WTC11 (cell line): Measurements from ENCODE around the gene SYT13.

Source experiments
- FOXK1 ChIP-seq: sonication (generic); formaldehyde crosslinking; IDR thresholded peaks from 2 replicates; pipeline ENCODE4 v1.8.0; 2022; ENCODE audit warnings: mild to moderate bottlenecking, moderate library complexity, missing genetic modification reagents
- JAZF1 ChIP-seq: fragments of 250-450 bp; sonication (Bioruptor Pico); IDR thresholded peaks from 2 replicates; pipeline ENCODE4 v1.9.0; 2021; ENCODE audit warnings: moderate library complexity, mild to moderate bottlenecking, inconsistent platforms
- MXD4 ChIP-seq: fragments of 250-450 bp; sonication (Bioruptor Pico); IDR thresholded peaks from 2 replicates; pipeline ENCODE4 v1.8.0; 2021; ENCODE audit warnings: mild to moderate bottlenecking, moderate library complexity, borderline replicate concordance
- NFYB ChIP-seq: sonication (generic); formaldehyde crosslinking; conservative IDR thresholded peaks from 2 replicates; pipeline ENCODE4 v1.8.0; 2022; ENCODE audit warnings: low read depth, missing genetic modification reagents
- TCF7 ChIP-seq: sonication (generic); formaldehyde crosslinking; IDR thresholded peaks from 2 replicates; pipeline ENCODE4 v1.8.0; 2022; ENCODE audit warnings: mild to moderate bottlenecking, low read depth, missing genetic modification reagents, moderate library complexity
- TF ChIP-seq, protein P1 (sequence below): fragments of 200-600 bp; IDR thresholded peaks from 2 replicates; pipeline ENCODE4 v1.8.0; 2022; ENCODE audit warnings: antibody characterized with exemption
- TF ChIP-seq, protein P2 (sequence below): sonication (generic); formaldehyde crosslinking; IDR thresholded peaks from 2 replicates; pipeline ENCODE4 v1.8.0; 2023; ENCODE audit warnings: missing genetic modification reagents, mild to moderate bottlenecking, borderline replicate concordance
- TF ChIP-seq, protein P3 (sequence below): sonication (generic); formaldehyde crosslinking; IDR thresholded peaks from 2 replicates; pipeline ENCODE4 v1.8.0; 2022; ENCODE audit warnings: mild to moderate bottlenecking, missing genetic modification reagents
- TF ChIP-seq, protein P4 (sequence below): fragments of 250-450 bp; sonication (Bioruptor Pico); IDR thresholded peaks from 2 replicates; pipeline ENCODE4 v1.8.0; 2021; ENCODE audit warnings: mild to moderate bottlenecking
- TF ChIP-seq, protein P5 (sequence below): sonication (generic); formaldehyde crosslinking; IDR thresholded peaks from 2 replicates; pipeline ENCODE4 v1.8.1; 2023; ENCODE audit warnings: mild to moderate bottlenecking, missing genetic modification reagents
- TF ChIP-seq, protein P6 (sequence below): sonication (generic); formaldehyde crosslinking; IDR thresholded peaks from 2 replicates; pipeline ENCODE4 v1.8.1; 2022; ENCODE audit warnings: low read depth, missing genetic modification reagents, borderline replicate concordance

DNA sequence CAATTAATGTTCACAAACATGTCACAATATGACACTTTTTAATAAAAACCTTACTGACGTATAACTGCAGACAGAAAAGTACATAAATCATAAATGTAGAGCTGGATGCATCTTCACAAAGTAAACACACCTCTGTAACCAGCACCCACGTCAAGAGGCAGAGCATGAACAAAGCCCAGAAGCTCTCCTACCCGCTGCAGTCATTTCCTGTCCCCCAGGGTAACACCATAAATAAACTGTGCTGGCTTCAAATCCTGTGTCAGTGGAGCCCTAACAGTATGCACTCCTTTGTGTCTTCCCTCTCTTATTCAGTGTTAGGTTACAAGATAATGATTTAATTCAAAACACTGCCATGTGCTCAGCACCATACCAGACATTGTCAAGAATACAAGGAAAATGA lies 5.7 kb downstream of the SYT13 start:
- TF ChIP-seq, protein P1, sequence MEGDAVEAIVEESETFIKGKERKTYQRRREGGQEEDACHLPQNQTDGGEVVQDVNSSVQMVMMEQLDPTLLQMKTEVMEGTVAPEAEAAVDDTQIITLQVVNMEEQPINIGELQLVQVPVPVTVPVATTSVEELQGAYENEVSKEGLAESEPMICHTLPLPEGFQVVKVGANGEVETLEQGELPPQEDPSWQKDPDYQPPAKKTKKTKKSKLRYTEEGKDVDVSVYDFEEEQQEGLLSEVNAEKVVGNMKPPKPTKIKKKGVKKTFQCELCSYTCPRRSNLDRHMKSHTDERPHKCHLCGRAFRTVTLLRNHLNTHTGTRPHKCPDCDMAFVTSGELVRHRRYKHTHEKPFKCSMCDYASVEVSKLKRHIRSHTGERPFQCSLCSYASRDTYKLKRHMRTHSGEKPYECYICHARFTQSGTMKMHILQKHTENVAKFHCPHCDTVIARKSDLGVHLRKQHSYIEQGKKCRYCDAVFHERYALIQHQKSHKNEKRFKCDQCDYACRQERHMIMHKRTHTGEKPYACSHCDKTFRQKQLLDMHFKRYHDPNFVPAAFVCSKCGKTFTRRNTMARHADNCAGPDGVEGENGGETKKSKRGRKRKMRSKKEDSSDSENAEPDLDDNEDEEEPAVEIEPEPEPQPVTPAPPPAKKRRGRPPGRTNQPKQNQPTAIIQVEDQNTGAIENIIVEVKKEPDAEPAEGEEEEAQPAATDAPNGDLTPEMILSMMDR = no peak
- no peak for TF ChIP-seq FOXK1 (CRISPR knock-in tag)
- no peak for TF ChIP-seq JAZF1
- TF ChIP-seq TCF7 = no peak
- TF ChIP-seq MXD4 (CRISPR knock-in tag) = no peak
- TF ChIP-seq, protein P2, sequence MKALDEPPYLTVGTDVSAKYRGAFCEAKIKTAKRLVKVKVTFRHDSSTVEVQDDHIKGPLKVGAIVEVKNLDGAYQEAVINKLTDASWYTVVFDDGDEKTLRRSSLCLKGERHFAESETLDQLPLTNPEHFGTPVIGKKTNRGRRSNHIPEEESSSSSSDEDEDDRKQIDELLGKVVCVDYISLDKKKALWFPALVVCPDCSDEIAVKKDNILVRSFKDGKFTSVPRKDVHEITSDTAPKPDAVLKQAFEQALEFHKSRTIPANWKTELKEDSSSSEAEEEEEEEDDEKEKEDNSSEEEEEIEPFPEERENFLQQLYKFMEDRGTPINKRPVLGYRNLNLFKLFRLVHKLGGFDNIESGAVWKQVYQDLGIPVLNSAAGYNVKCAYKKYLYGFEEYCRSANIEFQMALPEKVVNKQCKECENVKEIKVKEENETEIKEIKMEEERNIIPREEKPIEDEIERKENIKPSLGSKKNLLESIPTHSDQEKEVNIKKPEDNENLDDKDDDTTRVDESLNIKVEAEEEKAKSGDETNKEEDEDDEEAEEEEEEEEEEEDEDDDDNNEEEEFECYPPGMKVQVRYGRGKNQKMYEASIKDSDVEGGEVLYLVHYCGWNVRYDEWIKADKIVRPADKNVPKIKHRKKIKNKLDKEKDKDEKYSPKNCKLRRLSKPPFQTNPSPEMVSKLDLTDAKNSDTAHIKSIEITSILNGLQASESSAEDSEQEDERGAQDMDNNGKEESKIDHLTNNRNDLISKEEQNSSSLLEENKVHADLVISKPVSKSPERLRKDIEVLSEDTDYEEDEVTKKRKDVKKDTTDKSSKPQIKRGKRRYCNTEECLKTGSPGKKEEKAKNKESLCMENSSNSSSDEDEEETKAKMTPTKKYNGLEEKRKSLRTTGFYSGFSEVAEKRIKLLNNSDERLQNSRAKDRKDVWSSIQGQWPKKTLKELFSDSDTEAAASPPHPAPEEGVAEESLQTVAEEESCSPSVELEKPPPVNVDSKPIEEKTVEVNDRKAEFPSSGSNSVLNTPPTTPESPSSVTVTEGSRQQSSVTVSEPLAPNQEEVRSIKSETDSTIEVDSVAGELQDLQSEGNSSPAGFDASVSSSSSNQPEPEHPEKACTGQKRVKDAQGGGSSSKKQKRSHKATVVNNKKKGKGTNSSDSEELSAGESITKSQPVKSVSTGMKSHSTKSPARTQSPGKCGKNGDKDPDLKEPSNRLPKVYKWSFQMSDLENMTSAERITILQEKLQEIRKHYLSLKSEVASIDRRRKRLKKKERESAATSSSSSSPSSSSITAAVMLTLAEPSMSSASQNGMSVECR (CRISPR knock-in tag) = no peak
- no peak for TF ChIP-seq NFYB (CRISPR knock-in tag)
- TF ChIP-seq, protein P3, sequence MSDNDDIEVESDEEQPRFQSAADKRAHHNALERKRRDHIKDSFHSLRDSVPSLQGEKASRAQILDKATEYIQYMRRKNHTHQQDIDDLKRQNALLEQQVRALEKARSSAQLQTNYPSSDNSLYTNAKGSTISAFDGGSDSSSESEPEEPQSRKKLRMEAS (CRISPR knock-in tag) = no peak
- TF ChIP-seq, protein P4, sequence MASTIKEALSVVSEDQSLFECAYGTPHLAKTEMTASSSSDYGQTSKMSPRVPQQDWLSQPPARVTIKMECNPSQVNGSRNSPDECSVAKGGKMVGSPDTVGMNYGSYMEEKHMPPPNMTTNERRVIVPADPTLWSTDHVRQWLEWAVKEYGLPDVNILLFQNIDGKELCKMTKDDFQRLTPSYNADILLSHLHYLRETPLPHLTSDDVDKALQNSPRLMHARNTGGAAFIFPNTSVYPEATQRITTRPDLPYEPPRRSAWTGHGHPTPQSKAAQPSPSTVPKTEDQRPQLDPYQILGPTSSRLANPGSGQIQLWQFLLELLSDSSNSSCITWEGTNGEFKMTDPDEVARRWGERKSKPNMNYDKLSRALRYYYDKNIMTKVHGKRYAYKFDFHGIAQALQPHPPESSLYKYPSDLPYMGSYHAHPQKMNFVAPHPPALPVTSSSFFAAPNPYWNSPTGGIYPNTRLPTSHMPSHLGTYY (CRISPR knock-in tag) = no peak
- TF ChIP-seq, protein P5, sequence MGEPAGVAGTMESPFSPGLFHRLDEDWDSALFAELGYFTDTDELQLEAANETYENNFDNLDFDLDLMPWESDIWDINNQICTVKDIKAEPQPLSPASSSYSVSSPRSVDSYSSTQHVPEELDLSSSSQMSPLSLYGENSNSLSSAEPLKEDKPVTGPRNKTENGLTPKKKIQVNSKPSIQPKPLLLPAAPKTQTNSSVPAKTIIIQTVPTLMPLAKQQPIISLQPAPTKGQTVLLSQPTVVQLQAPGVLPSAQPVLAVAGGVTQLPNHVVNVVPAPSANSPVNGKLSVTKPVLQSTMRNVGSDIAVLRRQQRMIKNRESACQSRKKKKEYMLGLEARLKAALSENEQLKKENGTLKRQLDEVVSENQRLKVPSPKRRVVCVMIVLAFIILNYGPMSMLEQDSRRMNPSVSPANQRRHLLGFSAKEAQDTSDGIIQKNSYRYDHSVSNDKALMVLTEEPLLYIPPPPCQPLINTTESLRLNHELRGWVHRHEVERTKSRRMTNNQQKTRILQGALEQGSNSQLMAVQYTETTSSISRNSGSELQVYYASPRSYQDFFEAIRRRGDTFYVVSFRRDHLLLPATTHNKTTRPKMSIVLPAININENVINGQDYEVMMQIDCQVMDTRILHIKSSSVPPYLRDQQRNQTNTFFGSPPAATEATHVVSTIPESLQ (CRISPR knock-in tag) = no peak
- TF ChIP-seq, protein P6, sequence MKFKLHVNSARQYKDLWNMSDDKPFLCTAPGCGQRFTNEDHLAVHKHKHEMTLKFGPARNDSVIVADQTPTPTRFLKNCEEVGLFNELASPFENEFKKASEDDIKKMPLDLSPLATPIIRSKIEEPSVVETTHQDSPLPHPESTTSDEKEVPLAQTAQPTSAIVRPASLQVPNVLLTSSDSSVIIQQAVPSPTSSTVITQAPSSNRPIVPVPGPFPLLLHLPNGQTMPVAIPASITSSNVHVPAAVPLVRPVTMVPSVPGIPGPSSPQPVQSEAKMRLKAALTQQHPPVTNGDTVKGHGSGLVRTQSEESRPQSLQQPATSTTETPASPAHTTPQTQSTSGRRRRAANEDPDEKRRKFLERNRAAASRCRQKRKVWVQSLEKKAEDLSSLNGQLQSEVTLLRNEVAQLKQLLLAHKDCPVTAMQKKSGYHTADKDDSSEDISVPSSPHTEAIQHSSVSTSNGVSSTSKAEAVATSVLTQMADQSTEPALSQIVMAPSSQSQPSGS = no peak
